Spleen (tissue), 11 donors: Measurements from ENCODE around the gene ZNF814. TPM values are rescaled to one million over a fixed set of nuclear protein-coding genes. Genes with fewer than 3 reads are reported as not detected.

Experiments used
- DNase-seq: peaks from one replicate; pipeline ENCODE4 v3.0.0-alpha.2; 2020
- H3K27ac ChIP-seq, 8 donors: fragments of 200-600 bp; sonication (generic) in 7 of 8; 1 replicate in 4 of 8; 2 replicates in 4 of 8; pipeline versions ENCODE4 v1.5.0 to v1.8.0; 2016 to 2021; ENCODE audit warnings: inconsistent platforms in 4 of 8, mild to moderate bottlenecking in 4 of 8, moderate library complexity in 1 of 8
- H3K27me3 ChIP-seq, 7 donors: fragments of 200-600 bp; sonication (generic) in 6 of 7; replicated peaks in 1 of 7; 1 replicate in 4 of 7; 2 replicates in 3 of 7; pipeline versions ENCODE4 v1.5.0 to v1.8.0; 2016 to 2021; ENCODE audit warnings: inconsistent platforms in 3 of 7, mild to moderate bottlenecking in 1 of 7
- H3K36me3 ChIP-seq, 6 donors: fragments of 200-600 bp; sonication (generic) in 5 of 6; 1 replicate in 4 of 6; 2 replicates in 2 of 6; pipeline versions ENCODE4 v1.5.0 to v1.8.0; 2016 to 2021; ENCODE audit warnings: inconsistent platforms in 2 of 6
- H3K4me1 ChIP-seq, 6 donors: fragments of 200-600 bp; sonication (generic) in 5 of 6; 1 replicate in 3 of 6; 2 replicates in 3 of 6; pipeline versions ENCODE4 v1.5.0 to v1.8.0; 2016 to 2021; ENCODE audit warnings: inconsistent platforms in 3 of 6
- H3K4me3 ChIP-seq, 8 donors: fragments of 200-600 bp; sonication (generic) in 7 of 8; 1 replicate in 4 of 8; 2 replicates in 4 of 8; pipeline versions ENCODE4 v1.5.0 to v1.8.0; 2016 to 2021; ENCODE audit warnings: inconsistent platforms in 4 of 8, mild to moderate bottlenecking in 4 of 8, moderate library complexity in 2 of 8
- H3K9me3 ChIP-seq, 8 donors: fragments of 200-600 bp; sonication (generic) in 7 of 8; 1 replicate in 4 of 8; 2 replicates in 4 of 8; pipeline versions ENCODE4 v1.5.0 to v1.8.0; 2016 to 2021; ENCODE audit warnings: inconsistent platforms in 4 of 8
- POLR2A ChIP-seq, 3 donors: fragments of 450-650 bp; IDR thresholded peaks; one replicate each; pipeline ENCODE4 v1.5.1; 2017; ENCODE audit warnings: antibody characterized with exemption in 3 of 3, mild to moderate bottlenecking in 1 of 3
- POLR2AphosphoS5 ChIP-seq, 3 donors: sonication (generic); formaldehyde crosslinking; IDR thresholded peaks; one replicate each; pipeline ENCODE4 v1.5.1; 2017; ENCODE audit warnings: antibody characterized with exemption in 3 of 3
- WGBS, 5 donors: extraction: QIAGEN DNeasy Blood & Tissue Kit in 3 of 5; methylation state at CpG; one replicate each; pipeline versions ENCODE4 v1.1.5 to v1.1.7; 2013 to 2018; 5-methylcytosine and 5-hydroxymethylcytosine counted together
- intact Hi-C: fragments of 100-400 bp; cut with DNase I; formaldehyde crosslinking; loops from one replicate; pipeline ENCODE4 v1.15.0; 2023; ENCODE audit warnings: low total_unique reads
- polyA plus RNA-seq, 3 donors: library from polyadenylated mRNA; stranded (reverse); fragments of 200-250 nt; gene quantifications; one replicate each; pipeline ENCODE4 v1.2.1, GENCODE V29; 2013
- total RNA-seq, 7 donors: library from RNA; depleted of rRNA in 3 of 7; stranded (reverse); fragments of >200 nt in 3 of 7; fragmentation: NEBNext Ultra II Directional in 4 of 7; extraction: Animal tissue kit (Norgen Biotek cat#: 25700) in 4 of 7; gene quantifications; one replicate each; pipeline versions ENCODE4 v1.1.0 to v1.2.1, GENCODE V29; 2016 to 2021
- TF ChIP-seq, protein P1 (sequence below), 11 experiments: fragments of 200-600 bp in 7 of 11; fragments of 450-650 bp in 4 of 11; sonication (generic) in 4 of 11; IDR thresholded peaks in 8 of 11; conservative IDR thresholded peaks in 3 of 11; 1 replicate in 7 of 11; 2 replicates in 4 of 11; pipeline versions ENCODE4 v1.4.0 to v1.8.0; 2016 to 2021; ENCODE audit warnings: antibody characterized with exemption in 11 of 11, inconsistent platforms in 4 of 11, mild to moderate bottlenecking in 1 of 11
- donor health status: healthy with polysubstance abuse.
- donor health status: DM: no; HTN: no; CAD: no; lungs with moderate emphysema.
- donor health status: DM: no; HTN: no; CAD: no.
- donor health status: Bipolar disorder and iron deficiency.
- donor health status: healthy.
- donor health status: DM: no; HTN: no; CAD: no.
- donor health status: DM: yes; HTN: yes; CAD: no.

Gene ZNF814
- total and polyA plus RNA-seq, 10 donors = 15.4 to 48.1 (median 30.7) TPM

GRCh38 chr19:57803594-57804325 is 85.1 kb downstream of the ZNF814 start:
- Histone ChIP-seq H3K27me3 (no peaks in the 10 kb centered on the region), H3K36me3 (peaks cover 0 to 44% (median 13%) of the 10 kb centered on the region in 6 donors), H3K9me3 (no peaks in the 10 kb centered on the region), H3K4me1 (peaks cover 16 to 75% (median 46%) of the 10 kb centered on the region in 6 donors), H3K4me3 (peak overlapping the region; percentile 21 to 60 (median 42)), H3K27ac (peak overlapping the region; percentile 28 to 89 (median 77))
- intact Hi-C loops = no loop called here
- DNase-seq = no peak
- TF ChIP-seq POLR2AphosphoS5 (IDR thresholded peaks at IDR 0.05) = peak in 2 of 3 donors; percentile 22 to 37
- TF ChIP-seq, protein P1, sequence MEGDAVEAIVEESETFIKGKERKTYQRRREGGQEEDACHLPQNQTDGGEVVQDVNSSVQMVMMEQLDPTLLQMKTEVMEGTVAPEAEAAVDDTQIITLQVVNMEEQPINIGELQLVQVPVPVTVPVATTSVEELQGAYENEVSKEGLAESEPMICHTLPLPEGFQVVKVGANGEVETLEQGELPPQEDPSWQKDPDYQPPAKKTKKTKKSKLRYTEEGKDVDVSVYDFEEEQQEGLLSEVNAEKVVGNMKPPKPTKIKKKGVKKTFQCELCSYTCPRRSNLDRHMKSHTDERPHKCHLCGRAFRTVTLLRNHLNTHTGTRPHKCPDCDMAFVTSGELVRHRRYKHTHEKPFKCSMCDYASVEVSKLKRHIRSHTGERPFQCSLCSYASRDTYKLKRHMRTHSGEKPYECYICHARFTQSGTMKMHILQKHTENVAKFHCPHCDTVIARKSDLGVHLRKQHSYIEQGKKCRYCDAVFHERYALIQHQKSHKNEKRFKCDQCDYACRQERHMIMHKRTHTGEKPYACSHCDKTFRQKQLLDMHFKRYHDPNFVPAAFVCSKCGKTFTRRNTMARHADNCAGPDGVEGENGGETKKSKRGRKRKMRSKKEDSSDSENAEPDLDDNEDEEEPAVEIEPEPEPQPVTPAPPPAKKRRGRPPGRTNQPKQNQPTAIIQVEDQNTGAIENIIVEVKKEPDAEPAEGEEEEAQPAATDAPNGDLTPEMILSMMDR (IDR thresholded peaks at IDR 0.05 in 8 of 11, conservative IDR thresholded peaks at IDR 0.05 in 3 of 11) = no peak
- no peak for TF ChIP-seq POLR2A (IDR thresholded peaks at IDR 0.05)
- WGBS, 5 donors = 11 to 21% (median 14%) methylated on average over 19 of the region's 19 CpGs

GRCh38 chr19:57803265-57803593 is 85.6 kb downstream of the ZNF814 start:
- H3K36me3 ChIP-seq = peaks cover 0 to 39% (median 9%) of the 10 kb centered on the region in 6 donors
- 8 to 29% (median 17%) methylated on average over 6 of the region's 6 CpGs for WGBS, 5 donors
- H3K27ac ChIP-seq = peak overlapping the region; percentile 28 to 89 (median 77)
- TF ChIP-seq, protein P1 (IDR thresholded peaks at IDR 0.05 in 8 of 11, conservative IDR thresholded peaks at IDR 0.05 in 3 of 11) = no peak
- TF ChIP-seq POLR2AphosphoS5 (IDR thresholded peaks at IDR 0.05) = peak in 1 of 3 donors; percentile 33
- peaks cover 16 to 79% (median 49%) of the 10 kb centered on the region in 6 donors for H3K4me1 ChIP-seq
- intact Hi-C loops = no loop called here
- H3K4me3 ChIP-seq = peak overlapping the region; percentile 21 to 60 (median 42)
- H3K27me3 ChIP-seq = no peaks in the 10 kb centered on the region
- no peak for DNase-seq
- no peaks in the 10 kb centered on the region for H3K9me3 ChIP-seq

GRCh38 chr19:57802269-57802668 is 86.6 kb downstream of the ZNF814 start:
- H3K27me3 ChIP-seq = no peaks in the 10 kb centered on the region
- peak overlapping the region in 6 of 8 donors; percentile 2 to 89 (median 34) for H3K27ac ChIP-seq
- peaks cover 0 to 35% (median 4%) of the 10 kb centered on the region in 6 donors for H3K36me3 ChIP-seq
- WGBS, 5 donors = 46 to 77% (median 60%) methylated on average over 4 of the region's 4 CpGs
- no peak for DNase-seq
- no peaks in the 10 kb centered on the region for H3K9me3 ChIP-seq
- H3K4me3 ChIP-seq = no peak overlapping the region
- TF ChIP-seq, protein P1 (IDR thresholded peaks at IDR 0.05 in 8 of 11, conservative IDR thresholded peaks at IDR 0.05 in 3 of 11) = peak in 1 of 11 experiments; percentile 7
- TF ChIP-seq POLR2A (IDR thresholded peaks at IDR 0.05) (no peak), POLR2AphosphoS5 (IDR thresholded peaks at IDR 0.05) (peak in 1 of 3 donors; percentile 20)
- intact Hi-C loops = no loop called here
- H3K4me1 ChIP-seq = peaks cover 16 to 82% (median 49%) of the 10 kb centered on the region in 6 donors

GRCh38 chr19:57800696-57801095 is 88.1 kb downstream of the ZNF814 start:
- intact Hi-C loops = no loop called here
- 81 to 94% (median 93%) methylated on average over 5 of the region's 5 CpGs for WGBS, 5 donors
- Histone ChIP-seq H3K9me3 (no peaks in the 10 kb centered on the region), H3K36me3 (peaks cover 0 to 34% (median 6%) of the 10 kb centered on the region in 6 donors), H3K27ac (peak overlapping the region in 4 of 8 donors; percentile 88 to 89 (median 89)), H3K4me1 (peaks cover 16 to 78% (median 49%) of the 10 kb centered on the region in 6 donors), H3K4me3 (no peak overlapping the region), H3K27me3 (no peaks in the 10 kb centered on the region)
- TF ChIP-seq, protein P1 (IDR thresholded peaks at IDR 0.05 in 8 of 11, conservative IDR thresholded peaks at IDR 0.05 in 3 of 11) = no peak
- TF ChIP-seq POLR2A (IDR thresholded peaks at IDR 0.05) = no peak
- TF ChIP-seq POLR2AphosphoS5 (IDR thresholded peaks at IDR 0.05) = no peak
- DNase-seq = no peak
